BLaER1 treated with 17β-estradiol and CSF1 and Interleukin-3, amounts not matched to agents 10 nM and 100 nM (cell line): ENCODE results near the gene TCF7L2.

Source experiments
- H3K27ac ChIP-seq, 11 experiments: shearing (Covaris generic); formaldehyde crosslinking; 2 replicates each; pipeline ENCODE4 v1.8.1; 2022
- H3K27me3 ChIP-seq, 11 experiments: shearing (Covaris generic); formaldehyde crosslinking; 2 replicates each; pipeline ENCODE4 v1.8.1; 2022
- H3K36me3 ChIP-seq, 11 experiments: shearing (Covaris generic); formaldehyde crosslinking; 2 replicates each; pipeline ENCODE4 v1.8.1; 2022
- H3K4me1 ChIP-seq, 10 experiments: shearing (Covaris generic); formaldehyde crosslinking; 2 replicates each; pipeline ENCODE4 v1.8.1; 2022
- H3K4me2 ChIP-seq, 11 experiments: shearing (Covaris generic); formaldehyde crosslinking; 2 replicates each; pipeline ENCODE4 v1.8.1; 2022
- H3K4me3 ChIP-seq, 10 experiments: shearing (Covaris generic); formaldehyde crosslinking; 2 replicates each; pipeline ENCODE4 v1.8.1; 2022
- H3K9ac ChIP-seq, 11 experiments: shearing (Covaris generic); formaldehyde crosslinking; 2 replicates each; pipeline ENCODE4 v1.8.1; 2022
- H3K9me3 ChIP-seq, 11 experiments: shearing (Covaris generic); formaldehyde crosslinking; replicated peaks in 1 of 11; 2 replicates each; pipeline ENCODE4 v1.8.1; 2022
- H4K20me1 ChIP-seq, 11 experiments: shearing (Covaris generic); formaldehyde crosslinking; 2 replicates each; pipeline ENCODE4 v1.8.1; 2022
- Cebpa-rat ChIP-seq, 11 experiments: shearing (Covaris generic); IDR thresholded peaks; 2 replicates each; pipeline ENCODE4 v1.8.1; 2022

TCF7L2 gene

DNA sequence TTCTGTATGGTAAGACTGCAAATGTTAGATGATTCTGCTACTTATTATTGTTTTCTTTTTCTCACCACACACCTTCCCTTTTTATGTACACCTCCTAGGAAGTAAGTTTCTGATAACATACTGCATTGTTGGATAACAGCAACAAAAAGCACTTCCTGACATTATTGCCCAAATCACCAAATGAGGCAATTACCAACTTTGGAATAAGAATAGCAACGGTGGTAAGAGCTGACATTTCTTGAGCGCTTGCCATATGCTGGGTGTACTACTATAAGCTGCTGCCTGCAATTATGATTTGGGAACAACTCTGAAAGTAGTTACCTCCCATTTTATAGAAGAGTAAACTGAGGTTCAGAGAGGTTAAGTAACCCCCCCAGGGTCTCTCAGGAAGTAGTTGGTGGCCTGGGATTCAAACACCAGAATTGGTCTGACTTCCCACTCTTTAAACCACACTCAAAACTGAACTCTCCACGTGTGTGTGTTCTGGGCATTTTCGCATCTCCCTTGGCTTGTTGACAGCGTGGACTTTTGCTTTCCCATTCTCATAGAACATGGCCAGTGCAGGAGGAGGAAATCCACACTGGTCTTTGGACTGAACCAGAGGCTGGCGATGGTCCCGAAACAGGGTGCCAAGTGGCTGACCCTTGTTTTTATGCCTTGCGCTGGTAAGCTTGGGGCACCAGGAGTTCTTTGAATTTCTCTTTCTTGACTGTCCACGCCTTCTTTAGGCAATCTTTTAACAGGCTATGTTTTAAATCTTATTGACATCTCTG, 71.4 kb downstream of the TCF7L2 start:
- H3K9me3 ChIP-seq = no peaks in the 10 kb centered on the region
- peaks cover 64 to 100% (median 96%) of the 10 kb centered on the region in 11 experiments for H4K20me1 ChIP-seq
- H3K9ac ChIP-seq = no peak overlapping the region; a peak in 1 of 22 replicates
- peak overlapping the region; percentile 33 to 70 (median 63); a peak in 21 of 22 replicates for H3K4me2 ChIP-seq
- no peak for TF ChIP-seq Cebpa-rat (IDR thresholded peaks at IDR 0.05)
- peaks cover 0 to 46% (median 0%) of the 10 kb centered on the region in 11 experiments; a peak in 5 of 22 replicates for H3K36me3 ChIP-seq
- H3K4me3 ChIP-seq = no peak overlapping the region
- no peak overlapping the region; a peak in 1 of 22 replicates for H3K27ac ChIP-seq
- H3K27me3 ChIP-seq = no peaks in the 10 kb centered on the region
- peaks cover 35 to 63% (median 58%) of the 10 kb centered on the region in 10 experiments for H3K4me1 ChIP-seq

DNA sequence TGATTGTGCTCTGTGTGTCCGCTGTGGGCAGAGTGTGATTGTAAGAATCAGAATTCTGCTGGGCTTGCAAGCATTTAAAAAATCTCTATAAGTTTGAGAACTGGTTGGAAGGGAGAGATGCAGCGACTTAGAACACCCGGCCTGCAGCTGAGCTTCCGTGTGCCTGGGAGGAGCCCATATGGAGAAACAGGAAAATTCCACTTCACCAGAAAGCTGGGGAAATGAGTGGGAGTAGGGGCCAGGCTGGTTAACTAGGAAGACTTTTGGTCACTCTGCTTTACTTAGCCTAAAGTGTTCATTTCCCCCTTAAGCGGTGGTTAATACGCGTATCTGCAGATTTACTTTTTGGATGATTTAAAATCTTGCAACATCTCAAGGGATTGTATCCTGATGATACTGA, 72.2 kb downstream of the TCF7L2 start:
- no peaks in the 10 kb centered on the region for H3K9me3 ChIP-seq
- peaks cover 56 to 100% (median 95%) of the 10 kb centered on the region in 11 experiments for H4K20me1 ChIP-seq
- TF ChIP-seq Cebpa-rat (IDR thresholded peaks at IDR 0.05) = no peak
- 0 out of 22 replicates have a peak overlapping the region, but pooled peaks of 1 of the 11 experiments have one; percentile 21 for H3K27ac ChIP-seq
- peaks cover 0 to 40% (median 0%) of the 10 kb centered on the region in 11 experiments; a peak in 5 of 22 replicates for H3K36me3 ChIP-seq
- no peaks in the 10 kb centered on the region for H3K27me3 ChIP-seq
- peaks cover 44 to 67% (median 63%) of the 10 kb centered on the region in 10 experiments for H3K4me1 ChIP-seq
- no peak overlapping the region for H3K4me3 ChIP-seq
- H3K4me2 ChIP-seq = peak overlapping the region in 3 of 11 experiments; percentile 61 to 66 (median 63); a peak in 3 of 22 replicates
- H3K9ac ChIP-seq = no peak overlapping the region

DNA sequence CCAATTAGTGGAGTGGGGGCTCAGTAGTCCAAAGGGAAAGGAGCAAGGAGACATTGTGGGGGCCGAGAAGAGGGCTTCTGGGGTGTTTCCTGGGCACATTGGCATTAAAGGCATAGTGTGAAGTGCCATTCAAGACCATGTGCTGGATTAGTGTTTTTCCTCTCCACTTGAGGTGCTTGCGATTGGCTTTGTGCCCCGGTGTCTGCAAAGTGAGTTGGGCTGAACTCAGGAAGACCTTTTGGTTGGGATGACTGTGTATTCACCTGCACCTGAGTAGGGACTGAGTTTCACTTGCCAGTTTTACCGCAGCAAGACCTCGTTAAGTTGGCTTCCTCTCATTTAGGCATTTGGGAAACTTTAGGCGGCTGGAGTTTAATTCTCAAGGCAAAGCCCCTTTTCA, 73.0 kb downstream of the TCF7L2 start:
- Histone ChIP-seq H4K20me1 (peaks cover 48 to 100% (median 95%) of the 10 kb centered on the region in 11 experiments), H3K27me3 (no peaks in the 10 kb centered on the region), H3K4me1 (peaks cover 51 to 74% (median 67%) of the 10 kb centered on the region in 10 experiments), H3K27ac (no peak overlapping the region), H3K4me3 (no peak overlapping the region), H3K9me3 (no peaks in the 10 kb centered on the region), H3K9ac (no peak overlapping the region), H3K4me2 (no peak overlapping the region), H3K36me3 (peaks cover 0 to 36% (median 0%) of the 10 kb centered on the region in 11 experiments; a peak in 5 of 22 replicates)
- TF ChIP-seq Cebpa-rat (IDR thresholded peaks at IDR 0.05) = no peak

DNA sequence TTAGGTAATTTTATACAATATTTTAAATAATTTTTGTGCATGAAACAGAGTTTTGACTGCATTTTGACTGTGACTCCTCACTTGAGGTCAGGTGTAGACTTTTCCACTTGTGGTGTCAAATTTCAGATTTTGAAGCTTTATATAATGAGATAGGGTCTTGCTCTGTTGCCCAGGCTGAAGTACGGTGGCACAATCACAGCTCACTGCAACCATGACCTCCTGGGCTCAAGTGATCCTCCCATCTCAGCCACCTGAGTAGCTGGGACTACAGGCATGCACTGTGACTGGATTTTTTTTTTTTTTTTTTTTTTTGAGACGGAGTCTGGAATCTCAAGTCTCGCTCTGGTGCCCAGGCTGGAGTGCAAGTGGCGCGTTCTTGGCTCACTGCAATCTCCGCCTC, 74.9 kb downstream of the TCF7L2 start:
- peaks cover 0 to 7% (median 0%) of the 10 kb centered on the region in 11 experiments; a peak in 4 of 22 replicates for H3K9me3 ChIP-seq
- no peak overlapping the region for H3K9ac ChIP-seq
- H3K36me3 ChIP-seq = peaks cover 0 to 42% (median 9%) of the 10 kb centered on the region in 11 experiments; a peak in 12 of 22 replicates
- no peak overlapping the region for H3K27ac ChIP-seq
- peaks cover 29 to 100% (median 83%) of the 10 kb centered on the region in 11 experiments for H4K20me1 ChIP-seq
- H3K4me2 ChIP-seq = 0 out of 22 replicates have a peak overlapping the region, but pooled peaks of 1 of the 11 experiments have one; percentile 92
- H3K4me3 ChIP-seq = no peak overlapping the region
- no peaks in the 10 kb centered on the region for H3K27me3 ChIP-seq
- no peak for TF ChIP-seq Cebpa-rat (IDR thresholded peaks at IDR 0.05)
- H3K4me1 ChIP-seq = peaks cover 59 to 73% (median 67%) of the 10 kb centered on the region in 10 experiments

DNA sequence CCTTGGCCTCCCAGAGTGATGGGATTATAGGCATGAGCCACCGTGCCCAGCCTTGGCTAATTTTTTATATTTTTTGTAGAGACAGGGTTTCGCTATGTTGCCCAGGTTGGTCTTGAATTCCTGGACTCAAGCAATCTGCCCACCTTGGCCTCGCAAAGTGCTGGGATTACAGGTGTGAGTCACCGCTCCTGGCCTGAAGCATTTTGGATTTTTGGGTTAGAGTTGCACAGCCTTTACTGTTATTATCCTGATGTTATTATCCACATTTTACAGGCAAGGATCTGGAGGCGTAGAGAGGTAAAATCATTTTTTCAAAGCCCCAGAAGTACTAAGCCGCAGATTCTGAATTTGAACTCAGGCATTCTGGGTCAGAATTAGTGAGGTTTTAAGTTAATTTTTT, 75.4 kb downstream of the TCF7L2 start:
- Histone ChIP-seq H3K4me2 (peak overlapping the region in 5 of 11 experiments; percentile 84 to 98 (median 92); a peak in 8 of 22 replicates), H4K20me1 (peaks cover 24 to 100% (median 81%) of the 10 kb centered on the region in 11 experiments), H3K4me3 (no peak overlapping the region), H3K9me3 (peaks cover 0 to 11% (median 0%) of the 10 kb centered on the region in 11 experiments; a peak in 6 of 22 replicates), H3K27me3 (no peaks in the 10 kb centered on the region), H3K27ac (peak overlapping the region in 1 of 11 experiments; percentile 74; a peak in 1 of 22 replicates), H3K9ac (no peak overlapping the region), H3K4me1 (peaks cover 54 to 70% (median 62%) of the 10 kb centered on the region in 10 experiments), H3K36me3 (peaks cover 3 to 43% (median 14%) of the 10 kb centered on the region in 11 experiments; a peak in 14 of 22 replicates)
- no peak for TF ChIP-seq Cebpa-rat (IDR thresholded peaks at IDR 0.05)

DNA sequence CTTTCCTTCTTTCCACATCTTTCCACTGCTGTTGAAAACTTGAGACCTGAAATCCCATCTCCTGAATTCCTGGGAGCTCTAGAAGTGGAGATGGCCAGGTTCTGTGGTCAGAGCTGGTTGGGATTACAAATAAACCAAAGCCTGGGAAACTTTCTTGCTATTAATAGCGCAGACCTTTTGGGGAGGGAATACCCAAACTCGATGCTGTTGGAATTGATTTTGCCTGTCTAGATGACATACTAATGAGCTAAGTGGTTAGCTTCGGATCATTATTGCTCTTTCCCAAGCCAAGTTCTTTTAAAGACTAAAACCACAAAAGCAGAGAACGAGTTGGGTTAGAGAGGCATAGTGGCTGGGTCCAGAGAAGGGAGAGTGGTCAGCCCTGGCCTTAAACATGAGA, 76.6 kb downstream of the TCF7L2 start:
- H3K4me2 ChIP-seq = peak overlapping the region; percentile 76 to 98 (median 91)
- peaks cover 0 to 20% (median 7%) of the 10 kb centered on the region in 11 experiments; a peak in 9 of 22 replicates for H3K9me3 ChIP-seq
- peak overlapping the region in 1 of 10 experiments; percentile 46; a peak in 3 of 20 replicates for H3K4me3 ChIP-seq
- peaks cover 42 to 64% (median 50%) of the 10 kb centered on the region in 10 experiments for H3K4me1 ChIP-seq
- H3K27me3 ChIP-seq = no peaks in the 10 kb centered on the region
- H3K9ac ChIP-seq = peak overlapping the region in 6 of 11 experiments; percentile 48 to 75 (median 68); a peak in 9 of 22 replicates
- peaks cover 3 to 51% (median 21%) of the 10 kb centered on the region in 11 experiments; a peak in 17 of 22 replicates for H3K36me3 ChIP-seq
- H3K27ac ChIP-seq = peak overlapping the region in 7 of 11 experiments; percentile 31 to 74 (median 67); a peak in 12 of 22 replicates
- H4K20me1 ChIP-seq = peaks cover 12 to 100% (median 78%) of the 10 kb centered on the region in 11 experiments
- TF ChIP-seq Cebpa-rat (IDR thresholded peaks at IDR 0.05) = no peak

DNA sequence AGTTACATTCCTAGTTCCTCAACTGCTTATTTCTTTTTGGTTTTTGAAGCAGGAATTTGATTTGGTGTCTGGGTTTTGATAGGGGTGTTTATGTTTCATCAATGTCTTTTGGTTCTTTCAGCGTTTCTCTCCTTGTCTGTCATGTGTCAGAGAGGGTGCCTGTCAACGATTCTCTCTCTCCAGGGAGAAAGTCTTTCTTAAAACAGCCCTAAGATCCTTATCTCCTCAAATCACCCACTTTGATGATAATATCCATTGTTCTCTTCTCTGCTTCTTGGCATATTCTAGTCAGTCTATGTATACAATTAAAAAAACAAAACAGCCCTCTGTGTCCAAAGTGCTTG, 77.2 kb downstream of the TCF7L2 start:
- Histone ChIP-seq H3K27ac (peak overlapping the region in 8 of 11 experiments; percentile 31 to 74 (median 64); a peak in 15 of 22 replicates), H3K4me1 (peaks cover 41 to 59% (median 45%) of the 10 kb centered on the region in 10 experiments)

DNA sequence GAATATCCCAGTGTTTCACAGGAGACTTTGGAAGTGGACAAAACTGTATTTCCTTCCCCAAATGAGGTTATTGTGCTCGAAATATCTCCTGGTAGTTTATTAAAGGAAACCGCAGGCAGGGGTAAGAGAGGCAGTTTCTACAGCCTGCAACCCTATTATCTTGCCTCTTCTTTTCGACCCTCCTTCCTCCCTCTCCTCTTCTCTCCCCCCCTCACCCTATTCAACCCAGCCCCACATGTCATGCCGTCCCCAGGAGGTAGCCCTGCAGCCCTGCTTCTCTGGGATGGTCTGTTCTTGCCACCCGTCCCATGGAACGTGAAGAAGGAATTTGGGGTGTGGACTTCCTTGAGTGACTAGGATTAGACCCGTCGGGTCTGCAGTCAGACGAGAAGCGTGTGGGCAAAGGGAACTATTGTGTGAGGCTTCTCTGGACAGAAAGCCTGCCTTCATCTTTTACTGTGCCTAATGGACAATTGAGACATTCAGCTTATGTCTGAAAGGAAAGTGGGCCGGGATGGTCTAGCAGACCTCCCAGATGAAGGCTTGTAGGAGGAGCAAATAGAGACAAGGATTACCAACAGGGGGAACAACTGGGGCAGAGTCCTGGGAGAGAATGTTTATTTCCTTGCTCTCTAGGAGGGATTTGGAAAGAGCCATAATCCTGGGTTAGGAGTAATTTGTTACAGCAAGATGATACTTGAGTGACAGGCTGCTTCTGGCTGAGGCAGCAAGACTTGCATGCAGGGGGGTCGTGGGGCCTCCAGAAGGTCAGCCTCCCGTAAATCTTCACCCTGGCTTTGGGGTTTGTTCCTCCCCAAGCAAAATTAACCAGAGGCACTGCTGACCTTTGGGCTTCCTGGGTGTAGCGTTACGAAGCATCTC, 77.8 kb downstream of the TCF7L2 start:
- Histone ChIP-seq H3K27me3 (no peaks in the 10 kb centered on the region), H3K4me1 (peaks cover 41 to 62% (median 44%) of the 10 kb centered on the region in 10 experiments), H3K4me3 (peak overlapping the region in 8 of 10 experiments; percentile 37 to 47 (median 42); a peak in 15 of 20 replicates), H3K4me2 (peak overlapping the region; percentile 76 to 98 (median 91)), H3K36me3 (peaks cover 3 to 51% (median 25%) of the 10 kb centered on the region in 11 experiments; a peak in 17 of 22 replicates), H3K9ac (peak overlapping the region in 10 of 11 experiments; percentile 33 to 75 (median 58); a peak in 19 of 22 replicates), H3K27ac (peak overlapping the region in 8 of 11 experiments; percentile 31 to 74 (median 64); a peak in 17 of 22 replicates), H3K9me3 (peaks cover 0 to 27% (median 12%) of the 10 kb centered on the region in 11 experiments; a peak in 10 of 22 replicates), H4K20me1 (peaks cover 3 to 100% (median 72%) of the 10 kb centered on the region in 11 experiments; a peak in 21 of 22 replicates)
- TF ChIP-seq Cebpa-rat (IDR thresholded peaks at IDR 0.05) = no peak

More for the DNA sequence above, 77.2 kb downstream of the TCF7L2 start:
- Histone ChIP-seq H4K20me1 (peaks cover 7 to 100% (median 78%) of the 10 kb centered on the region in 11 experiments), H3K4me2 (peak overlapping the region; percentile 76 to 98 (median 91)), H3K9me3 (peaks cover 0 to 23% (median 10%) of the 10 kb centered on the region in 11 experiments; a peak in 9 of 22 replicates), H3K4me3 (peak overlapping the region in 8 of 10 experiments; percentile 37 to 47 (median 42); a peak in 10 of 20 replicates), H3K27me3 (no peaks in the 10 kb centered on the region), H3K9ac (peak overlapping the region in 10 of 11 experiments; percentile 33 to 75 (median 58); a peak in 18 of 22 replicates), H3K36me3 (peaks cover 3 to 51% (median 25%) of the 10 kb centered on the region in 11 experiments; a peak in 17 of 22 replicates)
- TF ChIP-seq Cebpa-rat (IDR thresholded peaks at IDR 0.05) = no peak
